Prostate gland (tissue), 2 donors: Measurements from ENCODE around the gene NOS2.

Experiments used
- CTCF ChIP-seq, 4 experiments: fragments of 200-600 bp in 2 of 4; fragments of 450-650 bp in 2 of 4; sonication (generic) in 2 of 4; IDR thresholded peaks; 1 replicate in 3 of 4; 2 replicates in 1 of 4; pipeline ENCODE4 v1.5.1; 2016 to 2019; ENCODE audit warnings: antibody characterized with exemption in 4 of 4, mild to moderate bottlenecking in 2 of 4, moderate library complexity in 2 of 4
- POLR2AphosphoS5 ChIP-seq: sonication (generic); formaldehyde crosslinking; IDR thresholded peaks from one replicate; pipeline ENCODE4 v1.6.1; 2017; ENCODE audit warnings: antibody characterized with exemption

- TF ChIP-seq CTCF (IDR thresholded peaks at IDR 0.05) (no peak), POLR2AphosphoS5 (no peak)
These were observed 22.1 kb downstream of the NOS2 start for GRCh38 chr17:27778183-27778582.
